Activated CD4-positive, alpha-beta T cell treated with anti-CD3 and anti-CD28 coated beads, Interleukin-2, amount 50 U/mL, for 16 hours (primary cell): ENCODE data around the gene BIK.
"Not testable (repeated sequence)": the region's sequence is repeated elsewhere in the genome, so short reads cannot be mapped to it uniquely, and the experiment has no call there.

Experiments used
- DNase-seq: peaks from one replicate; pipeline ENCODE4 v3.0.0-alpha.2; 2020

BIK gene

DNA sequence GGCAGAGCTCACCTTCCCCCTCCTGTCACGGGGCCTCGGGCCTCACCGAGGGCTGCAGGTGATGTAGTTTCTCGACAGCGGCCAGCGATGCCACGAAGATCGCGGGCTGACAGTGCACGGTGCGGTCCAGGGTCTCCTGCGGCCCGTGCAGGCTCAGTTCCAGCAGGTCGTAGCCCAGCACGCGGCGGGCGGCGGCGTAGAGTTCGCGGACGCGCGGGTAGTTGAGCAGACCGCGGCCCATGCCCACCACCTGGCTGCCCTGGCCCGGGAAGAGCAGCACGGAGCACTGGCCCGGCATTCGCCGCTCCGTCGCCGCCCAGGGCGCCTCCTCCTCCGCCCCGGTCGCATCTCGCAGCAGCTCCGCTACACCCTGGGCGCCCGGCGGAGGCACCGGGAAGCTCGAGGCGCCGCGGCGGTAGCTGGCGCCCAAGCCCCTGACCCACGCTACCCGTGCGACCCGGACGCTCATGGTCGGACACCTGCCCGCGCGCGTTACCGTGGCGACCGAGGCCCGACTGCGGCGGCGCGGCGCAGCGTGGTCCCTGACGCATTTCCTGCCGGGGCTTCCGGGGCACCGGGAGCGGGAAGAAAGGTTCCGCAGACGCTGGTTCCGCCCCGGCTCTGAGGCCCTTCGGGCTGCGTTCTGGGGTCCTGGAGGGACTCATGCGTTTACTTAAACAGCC is 32.5 kb downstream of the BIK start, which contains the start of gene MCAT:
TSS of gene MCAT (minus strand) at position 519 of the 683 bp plus-strand sequence. CDS start at position 469, 50 bp downstream.
- peak; percentile 85 for DNase-seq

GRCh38 chr22:43144949-43145348 is 34.4 kb downstream of the BIK start:
- DNase-seq: no peak

GRCh38 chr22:43145371-43145770 is 34.8 kb downstream of the BIK start:
- not testable (repeated sequence) for DNase-seq

GRCh38 chr22:43146332-43146731 is 35.8 kb downstream of the BIK start:
- not testable (repeated sequence) for DNase-seq

DNA sequence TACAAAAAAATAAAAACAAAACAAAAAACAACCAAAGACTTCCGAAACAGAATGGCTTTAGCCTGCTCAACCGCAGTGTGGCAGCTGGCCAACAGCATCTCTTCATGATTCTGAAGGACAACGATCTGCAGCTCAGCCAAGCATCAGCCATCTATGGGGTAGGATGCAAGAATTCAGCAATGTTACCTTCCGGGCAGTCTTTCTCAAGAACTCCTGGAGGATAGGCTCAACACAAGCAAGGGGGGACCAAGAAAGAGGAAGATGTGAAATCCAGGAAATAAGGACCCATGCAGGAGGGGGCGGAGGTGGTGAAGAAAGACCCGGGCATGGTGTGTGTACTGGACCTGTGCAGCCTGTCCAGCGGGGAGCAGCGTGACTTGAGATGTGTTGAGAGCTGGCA is 37.3 kb downstream of the BIK start:
- DNase-seq: no peak

GRCh38 chr22:43148581-43148980 is 38.0 kb downstream of the BIK start:
- DNase-seq: no peak

- DNase-seq: no peak
Measured at GRCh38 chr22:43150731-43151206, 40.2 kb downstream of the BIK start.

GRCh38 chr22:43151251-43152002 is 40.9 kb downstream of the BIK start, which contains the start of gene TSPO:
Gene TSPO, plus strand, starts transcription at chr22:43151559. Its CDS starts 7,680 bp downstream, at chr22:43159239.
- peak; percentile 57 for DNase-seq

- no peak for DNase-seq
Measured at GRCh38 chr22:43152003-43152356, 41.4 kb downstream of the BIK start.

GRCh38 chr22:43152357-43153071 is 42.0 kb downstream of the BIK start:
- peak; percentile 66 for DNase-seq

DNA sequence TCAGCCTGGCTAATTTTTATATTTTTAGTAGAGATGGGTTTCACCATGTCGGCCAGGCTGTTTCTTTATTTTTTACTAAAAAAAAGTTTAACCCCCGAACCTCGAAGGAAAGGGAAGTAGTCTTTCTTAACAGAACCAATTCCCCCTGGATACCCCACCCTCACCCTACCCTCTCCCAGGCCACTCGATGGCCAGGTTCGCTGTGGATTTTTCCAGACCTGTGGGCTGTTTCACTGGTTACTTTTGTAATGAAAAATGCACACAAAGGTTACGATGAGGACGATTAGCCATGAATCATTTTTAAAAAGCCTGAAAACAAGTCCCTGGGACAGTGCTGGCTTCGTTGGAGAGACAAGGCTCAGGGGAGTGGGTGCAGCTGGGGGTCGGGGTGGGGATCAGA is 43.3 kb downstream of the BIK start:
- no peak for DNase-seq

- no peak for DNase-seq
Measured at GRCh38 chr22:43154887-43155536, 44.5 kb downstream of the BIK start.

GRCh38 chr22:43155789-43156188 is 45.2 kb downstream of the BIK start:
- DNase-seq: no peak

- no peak for DNase-seq
Measured at GRCh38 chr22:43156413-43156812, 45.9 kb downstream of the BIK start.

GRCh38 chr22:43157874-43158546 is 47.5 kb downstream of the BIK start:
- no peak for DNase-seq

DNA sequence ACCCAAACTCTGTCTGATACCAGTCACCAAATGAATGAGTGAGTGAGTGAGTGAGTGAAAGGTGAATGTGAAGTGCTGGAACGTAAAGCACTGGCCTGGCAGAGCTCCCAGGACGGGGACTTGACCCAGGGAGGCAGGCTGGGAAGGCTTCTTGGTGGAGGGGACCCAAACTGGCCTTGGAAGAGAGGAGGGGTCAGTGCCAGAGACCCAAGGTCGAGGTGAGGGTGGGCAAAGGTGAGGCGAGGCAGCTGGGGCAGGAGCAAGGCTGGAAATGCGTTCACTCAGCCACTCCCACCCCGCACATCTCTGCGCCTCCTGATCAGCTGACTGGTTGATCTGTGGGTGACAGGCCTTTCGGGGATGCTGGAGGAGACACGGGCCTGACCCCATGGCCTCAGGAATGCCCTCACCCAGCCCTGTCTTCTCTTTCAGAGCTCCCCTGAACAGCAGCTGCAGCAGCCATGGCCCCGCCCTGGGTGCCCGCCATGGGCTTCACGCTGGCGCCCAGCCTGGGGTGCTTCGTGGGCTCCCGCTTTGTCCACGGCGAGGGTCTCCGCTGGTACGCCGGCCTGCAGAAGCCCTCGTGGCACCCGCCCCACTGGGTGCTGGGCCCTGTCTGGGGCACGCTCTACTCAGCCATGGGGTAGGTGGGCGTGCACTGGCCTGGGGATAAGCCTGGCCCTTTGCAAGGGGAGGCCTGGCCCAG is 48.4 kb downstream of the BIK start:
- DNase-seq: no peak

DNA sequence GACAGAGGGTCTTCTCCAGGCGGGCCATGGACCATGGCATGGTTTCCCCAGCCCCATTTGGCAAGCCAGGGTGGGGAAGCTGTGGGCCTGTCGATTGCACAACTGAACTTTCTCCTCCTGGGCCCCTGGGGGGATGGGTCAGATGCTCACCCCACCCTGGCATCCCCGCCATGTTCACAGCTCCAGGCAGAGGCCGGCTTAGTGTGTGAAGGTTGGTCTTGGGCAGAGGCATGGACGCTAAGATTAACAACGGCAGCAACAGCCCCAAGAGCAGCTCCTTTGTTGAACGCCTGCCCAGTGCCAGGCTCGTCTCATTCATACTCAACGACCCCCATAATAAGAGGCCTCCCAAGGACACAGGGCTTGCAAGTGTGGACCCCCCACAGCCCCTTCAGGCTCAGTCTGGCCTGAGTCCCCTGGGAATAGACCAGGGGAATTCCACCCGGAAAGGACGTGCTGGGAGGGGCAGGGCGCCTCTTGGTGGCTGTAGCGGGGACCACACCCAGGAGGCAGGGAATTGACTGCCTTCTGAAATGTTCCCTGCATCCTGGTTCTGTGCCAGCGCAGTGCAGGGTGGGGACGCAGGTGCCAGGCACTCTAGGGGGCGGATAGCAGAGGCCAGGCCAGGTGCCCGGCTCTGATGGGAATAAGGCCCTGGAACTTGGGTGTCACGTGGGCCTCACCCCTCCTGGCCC is 49.1 kb downstream of the BIK start:
- no peak for DNase-seq

- no peak for DNase-seq
Measured at GRCh38 chr22:43160497-43161126, 50.1 kb downstream of the BIK start.

DNA sequence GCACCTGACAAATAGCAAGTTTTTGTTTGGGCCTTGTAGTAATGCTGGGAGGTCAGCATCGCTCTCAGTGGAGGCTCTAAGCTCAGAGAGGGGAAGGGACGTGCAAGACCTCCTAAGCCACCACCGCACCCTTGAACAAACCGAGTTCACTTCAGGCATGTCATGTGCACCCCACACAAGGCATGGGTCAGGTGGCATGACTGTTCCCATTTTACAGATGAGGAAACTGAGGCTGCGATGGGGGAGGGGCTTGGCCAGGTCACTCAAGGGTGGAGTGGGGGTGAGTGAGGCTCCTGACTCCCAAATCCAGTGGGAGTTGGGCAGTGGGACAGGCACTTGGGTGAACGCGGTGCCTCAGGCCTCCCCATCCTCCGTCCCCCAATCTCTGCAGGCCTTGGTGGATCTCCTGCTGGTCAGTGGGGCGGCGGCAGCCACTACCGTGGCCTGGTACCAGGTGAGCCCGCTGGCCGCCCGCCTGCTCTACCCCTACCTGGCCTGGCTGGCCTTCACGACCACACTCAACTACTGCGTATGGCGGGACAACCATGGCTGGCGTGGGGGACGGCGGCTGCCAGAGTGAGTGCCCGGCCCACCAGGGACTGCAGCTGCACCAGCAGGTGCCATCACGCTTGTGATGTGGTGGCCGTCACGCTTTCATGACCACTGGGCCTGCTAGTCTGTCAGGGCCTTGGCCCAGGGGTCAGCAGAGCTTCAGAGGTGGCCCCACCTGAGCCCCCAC is 52.0 kb downstream of the BIK start:
- DNase-seq: no peak

- DNase-seq: no peak
Measured at GRCh38 chr22:43163241-43163795, 52.8 kb downstream of the BIK start.
